Trophoblast cell (in vitro differentiated cells and primary cell): Measurements from ENCODE around the gene SNX7.

Experiments used
- DNase-seq, 2 donors: peaks; one replicate each; pipeline ENCODE4 v3.0.0-alpha.2; 2016
- H2AFZ ChIP-seq: 2 replicates; pipeline ENCODE4 v1.6.1; 2013; ENCODE audit warnings: low read length, moderate library complexity, mild to moderate bottlenecking; ENCODE audit not compliant: insufficient read depth, poor library complexity
- H2AK5ac ChIP-seq: 2 replicates; pipeline ENCODE4 v1.6.1; 2013; ENCODE audit warnings: mild to moderate bottlenecking, low read length
- H2BK120ac ChIP-seq: 2 replicates; pipeline ENCODE4 v1.6.1; 2013; ENCODE audit warnings: low read length, mild to moderate bottlenecking, moderate library complexity; ENCODE audit not compliant: insufficient read depth, poor library complexity
- H2BK12ac ChIP-seq: 2 replicates; pipeline ENCODE4 v1.6.1; 2013; ENCODE audit warnings: mild to moderate bottlenecking, low read length, moderate library complexity
- H2BK5ac ChIP-seq: 2 replicates; pipeline ENCODE4 v1.6.1; 2013; ENCODE audit warnings: low read length, low read depth, moderate library complexity, mild to moderate bottlenecking; ENCODE audit not compliant: poor library complexity
- H3K14ac ChIP-seq: 2 replicates; pipeline ENCODE4 v1.6.1; 2013; ENCODE audit warnings: mild to moderate bottlenecking, low read length
- H3K18ac ChIP-seq: 2 replicates; pipeline ENCODE4 v1.6.1; 2013; ENCODE audit warnings: mild to moderate bottlenecking, low read length
- H3K23ac ChIP-seq: 2 replicates; pipeline ENCODE4 v1.6.1; 2013; ENCODE audit warnings: low read length
- H3K27ac ChIP-seq: 2 replicates; pipeline ENCODE4 v1.5.1; 2013; ENCODE audit warnings: low read depth, mild to moderate bottlenecking, inconsistent platforms, low read length, moderate library complexity
- H3K27me3 ChIP-seq: 2 replicates; pipeline ENCODE4 v1.6.1; 2013; ENCODE audit warnings: inconsistent platforms, mild to moderate bottlenecking, low read length, moderate library complexity; ENCODE audit not compliant: insufficient read depth
- H3K36me3 ChIP-seq, 2 experiments: 1 replicate in 1 of 2; 2 replicates in 1 of 2; pipeline ENCODE4 v1.6.1; 2013; ENCODE audit warnings: low read length in 2 of 2, mild to moderate bottlenecking in 2 of 2, moderate library complexity in 1 of 2; ENCODE audit not compliant: insufficient read depth in 2 of 2, control insufficient read depth in 1 of 2
- H3K4ac ChIP-seq: 2 replicates; pipeline ENCODE4 v1.6.1; 2013; ENCODE audit warnings: low read depth, mild to moderate bottlenecking, low read length, moderate library complexity
- H3K4me1 ChIP-seq, 2 experiments: 1 replicate in 1 of 2; 2 replicates in 1 of 2; pipeline ENCODE4 v1.6.1; 2013; ENCODE audit warnings: low read length in 2 of 2, mild to moderate bottlenecking in 2 of 2, moderate library complexity in 1 of 2; ENCODE audit not compliant: insufficient read depth in 2 of 2, control insufficient read depth in 1 of 2
- H3K4me2 ChIP-seq: 2 replicates; pipeline ENCODE4 v1.6.1; 2013; ENCODE audit warnings: inconsistent platforms, mild to moderate bottlenecking, low read length, moderate library complexity
- H3K4me3 ChIP-seq: 2 replicates; pipeline ENCODE4 v1.5.1; 2013; ENCODE audit warnings: mild to moderate bottlenecking, low read depth, low read length, inconsistent platforms
- H3K79me1 ChIP-seq: one replicate; pipeline ENCODE4 v1.6.1; 2013; ENCODE audit warnings: low read length
- H3K79me2 ChIP-seq: 2 replicates; pipeline ENCODE4 v1.6.1; 2013; ENCODE audit warnings: low read length, mild to moderate bottlenecking; ENCODE audit not compliant: control insufficient read depth, insufficient read depth, poor library complexity
- H3K9ac ChIP-seq: 2 replicates; pipeline ENCODE4 v1.6.1; 2013; ENCODE audit warnings: mild to moderate bottlenecking, low read length
- H3K9me3 ChIP-seq: 2 replicates; pipeline ENCODE4 v1.6.1; 2013; ENCODE audit warnings: low read depth, mild to moderate bottlenecking, control low read depth, inconsistent platforms, low read length; ENCODE audit not compliant: insufficient read depth
- H4K12ac ChIP-seq: 2 replicates; pipeline ENCODE4 v1.6.1; 2013; ENCODE audit warnings: low read depth, mild to moderate bottlenecking, low read length, moderate library complexity
- H4K8ac ChIP-seq: 2 replicates; pipeline ENCODE4 v1.6.1; 2013; ENCODE audit warnings: low read depth, mild to moderate bottlenecking, low read length, moderate library complexity
- H4K91ac ChIP-seq: one replicate; pipeline ENCODE4 v1.6.1; 2013; ENCODE audit warnings: low read depth, mild to moderate bottlenecking, low read length, moderate library complexity
- WGBS: extraction: QIAGEN DNeasy Blood & Tissue Kit; methylation state at CpG from one replicate; pipeline ENCODE4 v1.1.7; 2013; ENCODE audit warnings: missing lambda C conversion rate; ENCODE audit not compliant: insufficient read length, insufficient coverage; ENCODE audit errors: extremely low coverage; 5-methylcytosine and 5-hydroxymethylcytosine counted together

Gene SNX7

DNA sequence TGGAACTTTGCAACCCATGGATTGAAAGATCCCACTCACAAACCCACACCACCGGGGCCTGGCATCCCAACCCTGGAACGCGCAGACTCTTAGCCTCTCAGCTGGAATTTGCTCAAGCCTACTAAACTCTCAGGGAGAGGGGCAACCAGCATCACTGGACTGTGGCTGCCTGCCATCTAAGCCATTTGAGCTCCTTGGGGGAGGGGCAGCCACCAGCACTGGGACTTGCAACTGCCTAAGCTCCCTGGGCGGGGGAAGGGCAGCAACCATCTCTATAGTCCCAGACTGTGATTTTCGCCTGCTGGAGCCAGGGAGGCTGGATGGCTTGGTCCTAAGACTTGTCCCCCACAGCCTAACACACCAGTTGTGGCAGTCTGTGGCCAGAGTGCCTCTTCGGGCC, 122.3 kb downstream of the SNX7 start:
- H3K4me1 ChIP-seq, result no peaks in the 10 kb centered on the region
- no peak overlapping the region for H2BK5ac ChIP-seq
- H2AFZ ChIP-seq, result no peak overlapping the region
- H4K12ac ChIP-seq, result no peak overlapping the region
- H3K4ac ChIP-seq, result no peak overlapping the region
- no peaks in the 10 kb centered on the region for H3K9me3 ChIP-seq
- H3K23ac ChIP-seq, result no peak overlapping the region
- H3K4me2 ChIP-seq, result no peak overlapping the region
- H3K79me1 ChIP-seq, result no peaks in the 10 kb centered on the region
- H3K4me3 ChIP-seq, result no peak overlapping the region
- no peaks in the 10 kb centered on the region for H3K36me3 ChIP-seq
- H2AK5ac ChIP-seq, result no peak overlapping the region
- H3K14ac ChIP-seq, result no peak overlapping the region
- H3K79me2 ChIP-seq, result no peaks in the 10 kb centered on the region
- WGBS, result no CpG with 5 or more reads among the region's 6 CpGs
- no peak overlapping the region for H2BK120ac ChIP-seq
- no peak overlapping the region for H4K91ac ChIP-seq
- H3K18ac ChIP-seq, result no peak overlapping the region
- H3K27me3 ChIP-seq, result no peaks in the 10 kb centered on the region
- no peak for DNase-seq
- no peak overlapping the region for H3K9ac ChIP-seq
- H4K8ac ChIP-seq, result no peak overlapping the region
- no peak overlapping the region for H2BK12ac ChIP-seq
- no peak overlapping the region for H3K27ac ChIP-seq

DNA sequence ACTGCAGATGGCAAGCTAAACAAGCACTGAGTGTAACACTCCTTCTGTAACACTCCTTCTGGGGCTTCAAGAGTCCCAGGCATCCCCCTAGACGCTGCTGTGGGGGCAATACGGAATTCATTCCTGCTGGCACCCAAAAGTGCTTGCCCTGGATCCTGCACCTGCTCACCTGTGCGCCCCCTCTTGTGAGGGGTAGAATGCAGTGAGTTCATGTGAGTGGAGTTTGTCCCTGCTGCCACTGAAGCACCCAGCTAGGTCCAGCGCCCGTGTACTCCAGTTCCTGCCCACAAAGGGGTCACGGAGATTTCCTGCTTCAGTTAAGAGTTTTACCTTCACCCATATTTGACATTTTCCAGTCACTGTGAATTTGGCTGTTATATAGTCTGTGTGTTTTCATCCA, 130.0 kb downstream of the SNX7 start:
- H4K12ac ChIP-seq, result no peak overlapping the region
- no peak overlapping the region for H3K4me2 ChIP-seq
- DNase-seq, result no peak
- no peak overlapping the region for H3K4ac ChIP-seq
- H3K9me3 ChIP-seq, result no peaks in the 10 kb centered on the region
- WGBS, result no CpG with 5 or more reads among the region's 6 CpGs
- H3K14ac ChIP-seq, result no peak overlapping the region
- no peaks in the 10 kb centered on the region for H3K79me1 ChIP-seq
- no peak overlapping the region for H2BK12ac ChIP-seq
- H2AK5ac ChIP-seq, result no peak overlapping the region
- H2BK5ac ChIP-seq, result no peak overlapping the region
- no peak overlapping the region for H3K23ac ChIP-seq
- H3K27me3 ChIP-seq, result no peaks in the 10 kb centered on the region
- H4K91ac ChIP-seq, result no peak overlapping the region
- no peak overlapping the region for H2AFZ ChIP-seq
- no peak overlapping the region for H3K18ac ChIP-seq
- H3K9ac ChIP-seq, result no peak overlapping the region
- H4K8ac ChIP-seq, result no peak overlapping the region
- H3K36me3 ChIP-seq, result no peaks in the 10 kb centered on the region
- H3K79me2 ChIP-seq, result no peaks in the 10 kb centered on the region
- no peak overlapping the region for H3K27ac ChIP-seq
- no peak overlapping the region for H2BK120ac ChIP-seq
- H3K4me1 ChIP-seq, result no peaks in the 10 kb centered on the region
- no peak overlapping the region for H3K4me3 ChIP-seq

DNA sequence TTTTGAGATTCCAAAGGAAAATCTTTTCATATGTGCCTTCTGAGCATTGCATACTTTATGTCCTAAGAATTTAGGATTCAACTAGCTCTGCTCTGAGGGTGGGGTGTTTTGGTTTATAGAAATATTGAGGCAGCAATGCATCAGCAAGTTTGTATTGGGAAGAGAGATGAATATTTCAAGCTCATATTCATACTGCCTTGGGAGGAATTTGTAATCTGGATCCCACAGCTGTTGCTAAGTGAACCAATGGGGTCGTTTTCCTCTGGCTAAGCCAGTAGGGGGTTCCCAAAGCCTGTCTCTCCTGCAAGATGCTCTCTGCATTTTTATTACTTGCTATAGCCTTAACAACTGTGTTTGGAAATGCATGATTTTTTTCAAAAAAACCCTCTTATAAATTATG, 130.6 kb downstream of the SNX7 start:
- no peaks in the 10 kb centered on the region for H3K79me1 ChIP-seq
- no peaks in the 10 kb centered on the region for H3K4me1 ChIP-seq
- no peak overlapping the region for H2BK12ac ChIP-seq
- no peak overlapping the region for H3K9ac ChIP-seq
- H2BK120ac ChIP-seq, result no peak overlapping the region
- H3K18ac ChIP-seq, result no peak overlapping the region
- no peak overlapping the region for H2AFZ ChIP-seq
- no peak overlapping the region for H4K8ac ChIP-seq
- H3K23ac ChIP-seq, result no peak overlapping the region
- no peak overlapping the region for H4K91ac ChIP-seq
- no peak overlapping the region for H3K4me3 ChIP-seq
- no peak overlapping the region for H3K4ac ChIP-seq
- no peaks in the 10 kb centered on the region for H3K9me3 ChIP-seq
- H3K27me3 ChIP-seq, result no peaks in the 10 kb centered on the region
- H3K36me3 ChIP-seq, result no peaks in the 10 kb centered on the region
- WGBS, result no CpG with 5 or more reads among the region's 1 CpG
- H3K4me2 ChIP-seq, result no peak overlapping the region
- H2BK5ac ChIP-seq, result no peak overlapping the region
- no peak overlapping the region for H2AK5ac ChIP-seq
- no peak overlapping the region for H3K14ac ChIP-seq
- DNase-seq, result no peak
- H4K12ac ChIP-seq, result no peak overlapping the region
- H3K27ac ChIP-seq, result no peak overlapping the region
- no peaks in the 10 kb centered on the region for H3K79me2 ChIP-seq

DNA sequence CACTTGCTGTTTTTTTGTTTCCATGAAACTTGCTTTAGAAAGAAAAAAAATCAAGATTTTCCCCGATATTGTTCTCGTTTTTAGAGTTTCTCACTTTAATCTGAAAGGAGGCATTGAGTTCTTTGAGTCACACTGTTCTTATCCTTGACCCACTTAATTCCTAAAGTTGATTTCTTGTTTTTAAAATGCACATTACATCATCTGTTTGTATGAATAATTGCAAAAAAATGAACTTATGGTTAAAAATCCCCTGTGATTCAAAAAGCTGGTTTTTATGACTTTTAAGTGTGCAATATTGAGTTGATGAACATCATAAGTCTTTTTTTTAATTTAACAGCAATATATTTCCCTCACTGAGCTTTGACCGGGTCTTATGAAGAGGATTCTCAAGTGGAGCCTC, 131.6 kb downstream of the SNX7 start:
- no peak overlapping the region for H3K18ac ChIP-seq
- H2BK120ac ChIP-seq, result no peak overlapping the region
- H3K36me3 ChIP-seq, result no peaks in the 10 kb centered on the region
- no peak for DNase-seq
- no peak overlapping the region for H3K4me3 ChIP-seq
- H2AFZ ChIP-seq, result no peak overlapping the region
- H3K23ac ChIP-seq, result no peak overlapping the region
- no peaks in the 10 kb centered on the region for H3K4me1 ChIP-seq
- H3K9ac ChIP-seq, result no peak overlapping the region
- no CpG with 5 or more reads among the region's 3 CpGs for WGBS
- no peak overlapping the region for H3K4me2 ChIP-seq
- H2BK5ac ChIP-seq, result no peak overlapping the region
- H3K4ac ChIP-seq, result no peak overlapping the region
- no peak overlapping the region for H2BK12ac ChIP-seq
- no peaks in the 10 kb centered on the region for H3K79me1 ChIP-seq
- H3K9me3 ChIP-seq, result no peaks in the 10 kb centered on the region
- no peak overlapping the region for H4K8ac ChIP-seq
- H3K79me2 ChIP-seq, result no peaks in the 10 kb centered on the region
- no peak overlapping the region for H4K91ac ChIP-seq
- H3K27ac ChIP-seq, result no peak overlapping the region
- no peak overlapping the region for H2AK5ac ChIP-seq
- H3K27me3 ChIP-seq, result no peaks in the 10 kb centered on the region
- H3K14ac ChIP-seq, result no peak overlapping the region
- H4K12ac ChIP-seq, result no peak overlapping the region
